A549 (cell line): ENCODE data around the gene ARID3A. TPM values are rescaled to one million over a fixed set of nuclear protein-coding genes. Genes with fewer than 3 reads are reported as not detected.

Experiments used
- ATAC-seq, 2 experiments: fragments of 200-7000 bp in 1 of 2; fragments of >200 bp in 1 of 2; cut with Nextera tagmentation in 1 of 2; cut with Tn5 transposase in 1 of 2; 3 replicates each; pipeline versions ENCODE4 v1.8.0 to v1.9.1; 2018 to 2020; ENCODE audit warnings: mild to moderate bottlenecking in 1 of 2, moderate library complexity in 1 of 2
- CTCF ChIA-PET: fragments of 300-600 bp; sonication (Branson Sonifier 250); formaldehyde crosslinking; extraction: SDS; loops from one replicate; lab custom pipeline; 2021; ENCODE audit warnings: antibody characterized with exemption, inconsistent platforms; lab: Yijun Ruan, JAX
- POLR2A ChIA-PET: fragments of 350-600 bp; formaldehyde crosslinking; extraction: SDS; loops from one replicate; lab custom pipeline; 2021; ENCODE audit warnings: antibody characterized with exemption, inconsistent platforms; lab: Yijun Ruan, JAX
- DNase-seq, 2 experiments: peaks; one replicate each; pipeline versions ENCODE4 v3.0.0 to v3.0.0-alpha.2; 2011 to 2016; ENCODE audit warnings: low read depth in 1 of 2, low spot score in 1 of 2
- FAIRE-seq: peaks from 2 replicates; lab custom pipeline; 2011; peaks lifted over from hg19 to GRCh38; lab: Jason Lieb, UNC
- H3K27ac ChIP-seq, 2 experiments: fragments of >200 bp; sonication (Bioruptor Twin); formaldehyde crosslinking; 3 replicates each; pipeline ENCODE4 v1.5.1; 2016 to 2017
- H3K4me1 ChIP-seq: fragments of >200 bp; sonication (Bioruptor Twin); formaldehyde crosslinking; 3 replicates; pipeline ENCODE4 v1.6.1; 2016
- H3K4me2 ChIP-seq: fragments of >200 bp; sonication (Bioruptor Twin); formaldehyde crosslinking; 3 replicates; pipeline ENCODE4 v1.6.1; 2016
- H3K4me3 ChIP-seq: fragments of >200 bp; sonication (Bioruptor Twin); formaldehyde crosslinking; 3 replicates; pipeline ENCODE4 v1.5.1; 2016
- H3K9me3 ChIP-seq: fragments of >200 bp; sonication (Bioruptor Twin); formaldehyde crosslinking; 3 replicates; pipeline ENCODE4 v1.6.1; 2016
- BHLHE40 ChIP-seq: IDR thresholded peaks from 2 replicates; pipeline ENCODE4 v1.6.1; 2012; ENCODE audit warnings: low read depth, low read length, inconsistent platforms
- CBX8 ChIP-seq: fragments of 200-600 bp; sonication (generic); IDR thresholded peaks from 2 replicates; pipeline ENCODE4 v1.6.1; 2016
- EHF ChIP-seq: fragments of 250-450 bp; sonication (Bioruptor Pico); IDR thresholded peaks from 2 replicates; pipeline ENCODE4 v1.5.0; 2020; ENCODE audit warnings: mild to moderate bottlenecking
- EP300 ChIP-seq, 2 experiments: fragments of >200 bp; sonication (Bioruptor Twin); formaldehyde crosslinking; IDR thresholded peaks; 2 replicates in 1 of 2; 3 replicates in 1 of 2; pipeline ENCODE4 v1.6.1; 2016 to 2017
- FOSB ChIP-seq: fragments of 250-450 bp; sonication (Bioruptor Pico); IDR thresholded peaks from 2 replicates; pipeline ENCODE4 v1.5.0; 2020; ENCODE audit warnings: mild to moderate bottlenecking, moderate library complexity
- FOXS1 ChIP-seq: fragments of 250-450 bp; sonication (Bioruptor Pico); IDR thresholded peaks from 2 replicates; pipeline ENCODE4 v1.5.0; 2020; ENCODE audit warnings: mild to moderate bottlenecking, moderate library complexity
- HDAC2 ChIP-seq: fragments of 200-600 bp; sonication (generic); IDR thresholded peaks from 2 replicates; pipeline ENCODE4 v1.6.1; 2016
- HEYL ChIP-seq: fragments of 250-450 bp; sonication (Bioruptor Pico); IDR thresholded peaks from 2 replicates; pipeline ENCODE4 v1.8.0; 2021; ENCODE audit warnings: mild to moderate bottlenecking, moderate library complexity
- HOXB13 ChIP-seq: fragments of 250-450 bp; sonication (Bioruptor Pico); IDR thresholded peaks from 2 replicates; pipeline ENCODE4 v1.5.0; 2020; ENCODE audit warnings: low read depth, mild to moderate bottlenecking, moderate library complexity
- JUN ChIP-seq, 2 experiments: fragments of >200 bp; sonication (Bioruptor Twin); formaldehyde crosslinking; IDR thresholded peaks; 2 replicates in 1 of 2; 3 replicates in 1 of 2; pipeline ENCODE4 v1.6.1; 2016 to 2017
- KDM5A ChIP-seq: fragments of 200-600 bp; sonication (generic); IDR thresholded peaks from 2 replicates; pipeline ENCODE4 v1.6.1; 2016; ENCODE audit warnings: antibody characterized with exemption, mild to moderate bottlenecking
- MAFK ChIP-seq: fragments of 450-650 bp; IDR thresholded peaks from 2 replicates; pipeline ENCODE4 v1.6.1; 2014; ENCODE audit not compliant: partially characterized antibody
- MYC ChIP-seq: IDR thresholded peaks from 2 replicates; pipeline ENCODE4 v1.6.1; 2012; ENCODE audit warnings: mild to moderate bottlenecking, inconsistent platforms, low read length, improper control_type of control experiment, borderline replicate concordance
- NFE2L2 ChIP-seq: fragments of 150-350 bp; conservative IDR thresholded peaks from 2 replicates; pipeline ENCODE4 v1.6.1; 2014; ENCODE audit warnings: low read length
- NPAS2 ChIP-seq: fragments of 250-450 bp; sonication (Bioruptor Pico); IDR thresholded peaks from 2 replicates; pipeline ENCODE4 v1.8.0; 2022; ENCODE audit warnings: mild to moderate bottlenecking, moderate library complexity, borderline replicate concordance
- PHF8 ChIP-seq: fragments of 200-600 bp; sonication (generic); IDR thresholded peaks from 2 replicates; pipeline ENCODE4 v1.6.1; 2016; ENCODE audit warnings: low read depth, mild to moderate bottlenecking, antibody characterized with exemption, moderate library complexity, borderline replicate concordance
- POLR2AphosphoS2 ChIP-seq: conservative IDR thresholded peaks from 2 replicates; pipeline ENCODE4 v1.6.1; 2012; ENCODE audit warnings: low read length, improper control_type of control experiment, inconsistent platforms
- RCOR1 ChIP-seq: fragments of 150-350 bp; IDR thresholded peaks from 2 replicates; pipeline ENCODE4 v1.6.1; 2014; ENCODE audit warnings: antibody characterized with exemption, low read length, low read depth
- RFX5 ChIP-seq: fragments of 450-650 bp; IDR thresholded peaks from 2 replicates; pipeline ENCODE4 v1.7.1; 2014; ENCODE audit warnings: antibody characterized with exemption, mild to moderate bottlenecking, moderate library complexity
- SMC3 ChIP-seq: fragments of >200 bp; sonication (Bioruptor Twin); formaldehyde crosslinking; IDR thresholded peaks from 3 replicates; pipeline ENCODE4 v1.6.1; 2018; ENCODE audit warnings: inconsistent platforms
- TFCP2L1 ChIP-seq: fragments of 250-450 bp; sonication (Bioruptor Pico); IDR thresholded peaks from 2 replicates; pipeline ENCODE4 v1.5.0; 2021; ENCODE audit warnings: mild to moderate bottlenecking
- TP53 ChIP-seq: fragments of 250-450 bp; sonication (Bioruptor Pico); IDR thresholded peaks from 2 replicates; pipeline ENCODE4 v1.5.0; 2021; ENCODE audit warnings: mild to moderate bottlenecking, moderate library complexity
- ZC3H11A ChIP-seq: fragments of 450-650 bp; IDR thresholded peaks from 2 replicates; pipeline ENCODE4 v1.6.1; 2014; ENCODE audit warnings: antibody characterized with exemption, mild to moderate bottlenecking
- WGBS: methylation state at CpG from one replicate; pipeline ENCODE4 v1.1.6; 2017; ENCODE audit errors: missing lambda C conversion rate; 5-methylcytosine and 5-hydroxymethylcytosine counted together
- polyA plus RNA-seq, 4 experiments: library from polyadenylated mRNA; depleted of rRNA in 3 of 4; stranded (reverse); fragments of >200 nt; fragmentation: RNase III in 1 of 4; extraction: RNeasy Plus Mini Kit Qiagen cat#74134 plus additional on column Dnase treatment in 1 of 4; gene quantifications; 2 replicates in 3 of 4; 3 replicates in 1 of 4; pipeline ENCODE4 v1.2.3, GENCODE V29; 2011 to 2017
- TF ChIP-seq, protein P1 (sequence below): fragments of >200 bp; sonication (Bioruptor Twin); formaldehyde crosslinking; IDR thresholded peaks from 2 replicates; pipeline ENCODE4 v1.6.1; 2016
- TF ChIP-seq, protein P2 (sequence below): fragments of >200 bp; sonication (Bioruptor Twin); formaldehyde crosslinking; IDR thresholded peaks from 3 replicates; pipeline ENCODE4 v1.6.1; 2016
- TF ChIP-seq, protein P3 (sequence below): fragments of 450-650 bp; IDR thresholded peaks from 2 replicates; pipeline ENCODE4 v1.6.1; 2014; ENCODE audit warnings: antibody characterized with exemption
- TF ChIP-seq, protein P4 (sequence below): fragments of 250-450 bp; sonication (Bioruptor Pico); IDR thresholded peaks from 2 replicates; pipeline ENCODE4 v1.5.0; 2021; ENCODE audit warnings: mild to moderate bottlenecking, moderate library complexity, borderline replicate concordance
- TF ChIP-seq, protein P5 (sequence below): fragments of >200 bp; sonication (Bioruptor Twin); formaldehyde crosslinking; IDR thresholded peaks from 3 replicates; pipeline ENCODE4 v1.5.1; 2016

Gene ARID3A
- polyA plus RNA-seq, 2 of the 4 experiments (the other 2 are of a cell fraction), result 3.3 to 6.1 TPM

- ATAC-seq (no peak), FAIRE-seq (no peak), DNase-seq (no peak)
- 98% methylated on average over 23 of the region's 36 CpGs for WGBS
- no peaks in the 10 kb centered on the region for H3K9me3 ChIP-seq
- H3K27ac ChIP-seq, result no peak overlapping the region
- peaks cover 10% of the 10 kb centered on the region for H3K4me1 ChIP-seq
- no peak for TF ChIP-seq EHF
- no peak for TF ChIP-seq HEYL (CRISPR knock-in tag)
- no peak for TF ChIP-seq PHF8
- TF ChIP-seq NFE2L2, result no peak
- TF ChIP-seq MYC, result no peak
- no peak for TF ChIP-seq KDM5A
- TF ChIP-seq HDAC2, result no peak
- no peak for TF ChIP-seq CBX8
- no peak for TF ChIP-seq FOXS1 (CRISPR knock-in tag)
- TF ChIP-seq EP300 (IDR thresholded peaks at IDR 0.05), result no peak
- TF ChIP-seq TP53 (CRISPR knock-in tag), result no peak
- no peak for TF ChIP-seq BHLHE40
- no peak for TF ChIP-seq RFX5
- TF ChIP-seq RCOR1, result no peak
- TF ChIP-seq, protein P1, sequence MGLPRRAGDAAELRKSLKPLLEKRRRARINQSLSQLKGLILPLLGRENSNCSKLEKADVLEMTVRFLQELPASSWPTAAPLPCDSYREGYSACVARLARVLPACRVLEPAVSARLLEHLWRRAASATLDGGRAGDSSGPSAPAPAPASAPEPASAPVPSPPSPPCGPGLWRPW, result no peak
- TF ChIP-seq NPAS2 (CRISPR knock-in tag), result no peak
- no peak for TF ChIP-seq HOXB13 (CRISPR knock-in tag)
- no peak for TF ChIP-seq ZC3H11A
- no peak for TF ChIP-seq POLR2AphosphoS2
- H3K4me2 ChIP-seq, result no peak overlapping the region
- CTCF ChIA-PET, result interaction anchor here (2.7 kb wide), 1 partner anchor 232 kb away, joined by 6 read pairs; no protein-coding TSS in a partner anchor
- POLR2A ChIA-PET, result no interaction called here
- no peak overlapping the region for H3K4me3 ChIP-seq
Measured at GRCh38 chr19:1011831-1012333, 86.0 kb downstream of the ARID3A start.

- no peak overlapping the region for H3K4me2 ChIP-seq
- no peak for ATAC-seq
- TF ChIP-seq, protein P2, sequence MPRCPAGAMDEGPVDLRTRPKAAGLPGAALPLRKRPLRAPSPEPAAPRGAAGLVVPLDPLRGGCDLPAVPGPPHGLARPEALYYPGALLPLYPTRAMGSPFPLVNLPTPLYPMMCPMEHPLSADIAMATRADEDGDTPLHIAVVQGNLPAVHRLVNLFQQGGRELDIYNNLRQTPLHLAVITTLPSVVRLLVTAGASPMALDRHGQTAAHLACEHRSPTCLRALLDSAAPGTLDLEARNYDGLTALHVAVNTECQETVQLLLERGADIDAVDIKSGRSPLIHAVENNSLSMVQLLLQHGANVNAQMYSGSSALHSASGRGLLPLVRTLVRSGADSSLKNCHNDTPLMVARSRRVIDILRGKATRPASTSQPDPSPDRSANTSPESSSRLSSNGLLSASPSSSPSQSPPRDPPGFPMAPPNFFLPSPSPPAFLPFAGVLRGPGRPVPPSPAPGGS, result no peak
- TF ChIP-seq, protein P3, sequence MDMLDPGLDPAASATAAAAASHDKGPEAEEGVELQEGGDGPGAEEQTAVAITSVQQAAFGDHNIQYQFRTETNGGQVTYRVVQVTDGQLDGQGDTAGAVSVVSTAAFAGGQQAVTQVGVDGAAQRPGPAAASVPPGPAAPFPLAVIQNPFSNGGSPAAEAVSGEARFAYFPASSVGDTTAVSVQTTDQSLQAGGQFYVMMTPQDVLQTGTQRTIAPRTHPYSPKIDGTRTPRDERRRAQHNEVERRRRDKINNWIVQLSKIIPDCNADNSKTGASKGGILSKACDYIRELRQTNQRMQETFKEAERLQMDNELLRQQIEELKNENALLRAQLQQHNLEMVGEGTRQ, result no peak
- TF ChIP-seq RCOR1 (no peak), EHF (no peak), RFX5 (no peak), JUN (IDR thresholded peaks at IDR 0.05) (no peak), SMC3 (no peak), BHLHE40 (no peak), TFCP2L1 (no peak), MAFK (no peak), POLR2AphosphoS2 (no peak), FOSB (CRISPR knock-in tag) (no peak)
- TF ChIP-seq, protein P4, sequence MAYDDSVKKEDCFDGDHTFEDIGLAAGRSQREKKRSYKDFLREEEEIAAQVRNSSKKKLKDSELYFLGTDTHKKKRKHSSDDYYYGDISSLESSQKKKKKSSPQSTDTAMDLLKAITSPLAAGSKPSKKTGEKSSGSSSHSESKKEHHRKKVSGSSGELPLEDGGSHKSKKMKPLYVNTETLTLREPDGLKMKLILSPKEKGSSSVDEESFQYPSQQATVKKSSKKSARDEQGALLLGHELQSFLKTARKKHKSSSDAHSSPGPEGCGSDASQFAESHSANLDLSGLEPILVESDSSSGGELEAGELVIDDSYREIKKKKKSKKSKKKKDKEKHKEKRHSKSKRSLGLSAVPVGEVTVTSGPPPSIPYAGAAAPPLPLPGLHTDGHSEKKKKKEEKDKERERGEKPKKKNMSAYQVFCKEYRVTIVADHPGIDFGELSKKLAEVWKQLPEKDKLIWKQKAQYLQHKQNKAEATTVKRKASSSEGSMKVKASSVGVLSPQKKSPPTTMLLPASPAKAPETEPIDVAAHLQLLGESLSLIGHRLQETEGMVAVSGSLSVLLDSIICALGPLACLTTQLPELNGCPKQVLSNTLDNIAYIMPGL, result no peak
- TF ChIP-seq, protein P5, sequence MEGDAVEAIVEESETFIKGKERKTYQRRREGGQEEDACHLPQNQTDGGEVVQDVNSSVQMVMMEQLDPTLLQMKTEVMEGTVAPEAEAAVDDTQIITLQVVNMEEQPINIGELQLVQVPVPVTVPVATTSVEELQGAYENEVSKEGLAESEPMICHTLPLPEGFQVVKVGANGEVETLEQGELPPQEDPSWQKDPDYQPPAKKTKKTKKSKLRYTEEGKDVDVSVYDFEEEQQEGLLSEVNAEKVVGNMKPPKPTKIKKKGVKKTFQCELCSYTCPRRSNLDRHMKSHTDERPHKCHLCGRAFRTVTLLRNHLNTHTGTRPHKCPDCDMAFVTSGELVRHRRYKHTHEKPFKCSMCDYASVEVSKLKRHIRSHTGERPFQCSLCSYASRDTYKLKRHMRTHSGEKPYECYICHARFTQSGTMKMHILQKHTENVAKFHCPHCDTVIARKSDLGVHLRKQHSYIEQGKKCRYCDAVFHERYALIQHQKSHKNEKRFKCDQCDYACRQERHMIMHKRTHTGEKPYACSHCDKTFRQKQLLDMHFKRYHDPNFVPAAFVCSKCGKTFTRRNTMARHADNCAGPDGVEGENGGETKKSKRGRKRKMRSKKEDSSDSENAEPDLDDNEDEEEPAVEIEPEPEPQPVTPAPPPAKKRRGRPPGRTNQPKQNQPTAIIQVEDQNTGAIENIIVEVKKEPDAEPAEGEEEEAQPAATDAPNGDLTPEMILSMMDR, result no peak
- ChIA-PET CTCF (interaction anchor here (2.7 kb wide), 1 partner anchor 232 kb away, joined by 6 read pairs; no protein-coding TSS in a partner anchor), POLR2A (no interaction called here)
- WGBS, result 99% methylated on average over 10 of the region's 18 CpGs
- no peak overlapping the region for H3K4me3 ChIP-seq
- H3K9me3 ChIP-seq, result no peaks in the 10 kb centered on the region
- no peak overlapping the region for H3K27ac ChIP-seq
- H3K4me1 ChIP-seq, result peaks cover 14% of the 10 kb centered on the region
- FAIRE-seq, result no peak
- DNase-seq, result no peak
Measured at GRCh38 chr19:1012334-1012733, 86.5 kb downstream of the ARID3A start.
